GM11168 (cell line): Measurements from ENCODE around the gene KIF12.
"Not testable (repeated sequence)": the region's sequence is repeated elsewhere in the genome, so short reads cannot be mapped to it uniquely, and the experiment has no call there.

Source experiments
- in situ Hi-C: fragments of 300-500 bp; cut with MboI; formaldehyde crosslinking; loops from one replicate; pipeline ENCODE4 v1.12.0; 2022; ENCODE audit warnings: low sequenced_read_pairs; ENCODE audit not compliant: unreplicated experiment

Gene KIF12

DNA sequence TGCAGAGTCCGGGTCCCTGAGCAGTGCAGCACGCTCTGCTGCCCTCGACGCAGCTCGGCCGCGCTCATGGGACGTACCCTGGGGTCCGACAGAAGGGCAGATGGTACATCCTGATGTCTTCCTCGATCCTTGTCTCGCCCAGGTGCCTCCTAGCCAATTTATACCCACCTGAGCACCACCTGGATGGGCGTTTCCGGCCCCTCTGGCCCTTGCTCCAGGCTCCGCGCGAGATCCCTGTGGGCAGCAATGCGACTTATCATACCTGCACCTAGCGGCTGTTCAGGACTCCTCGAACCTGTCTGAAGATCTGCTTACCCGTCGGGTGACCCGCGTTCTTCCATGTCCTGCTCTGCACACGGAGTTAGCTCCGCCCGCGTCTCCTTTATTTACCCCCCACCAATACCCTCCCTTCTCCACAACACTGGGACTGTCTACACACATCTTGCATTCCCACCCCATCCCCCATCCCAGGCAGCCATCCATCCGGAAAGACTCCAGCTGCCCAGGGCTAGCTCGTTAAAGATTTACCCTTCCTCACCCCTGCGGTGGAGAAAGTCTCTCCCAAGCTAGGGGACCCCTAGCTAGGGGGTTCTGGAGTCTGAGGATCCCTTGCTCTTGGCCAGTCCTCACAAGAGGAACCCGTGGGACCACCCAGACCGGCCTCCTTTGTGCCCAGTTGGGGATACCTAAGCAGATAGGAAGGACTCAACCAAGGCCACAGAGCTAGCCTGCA lies at the start of gene KIF12:
TSS of gene KIF12 (minus strand) at position 357 of the 733 bp plus-strand sequence. CDS start at position 341, 16 bp downstream.
- in situ Hi-C loops, result no loop called here

DNA sequence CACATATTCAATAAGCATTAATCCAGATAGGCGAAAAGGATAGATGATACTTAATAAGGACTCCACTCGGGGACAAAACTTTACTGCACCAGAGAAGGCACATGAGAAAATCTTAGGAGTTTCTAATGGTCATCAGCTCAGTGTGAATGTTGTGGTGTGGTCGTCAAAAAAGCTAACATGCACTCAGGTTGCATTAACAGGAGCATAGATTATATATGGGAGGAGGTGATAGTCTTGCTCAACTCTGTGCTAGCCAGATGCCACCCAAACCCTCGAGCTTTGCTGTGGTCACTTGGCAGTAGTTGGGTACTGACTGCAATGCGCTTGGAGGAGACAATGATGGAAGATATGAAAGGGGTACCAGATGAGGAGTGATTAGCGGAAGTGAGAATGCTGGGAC lies 47.6 kb upstream of the KIF12 start:
- in situ Hi-C loops, result no loop called here

DNA sequence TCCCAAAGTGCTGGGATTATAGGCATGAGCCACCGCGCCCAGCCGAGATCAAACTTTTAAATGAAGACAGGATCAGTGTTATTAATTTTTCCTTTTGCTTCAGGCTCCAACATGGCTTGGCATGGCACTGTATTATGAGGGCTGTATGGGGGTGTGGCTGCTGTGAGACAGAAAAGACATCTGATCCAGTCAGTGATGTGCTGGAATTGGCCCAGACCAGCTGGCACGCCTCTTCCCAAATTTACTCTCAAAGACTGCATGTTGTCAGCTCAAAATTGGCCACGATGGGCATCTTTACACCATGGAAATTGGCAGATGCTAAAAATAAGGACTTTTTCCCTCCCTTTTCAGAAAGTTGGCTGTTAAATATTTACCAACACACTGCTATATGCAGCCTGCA lies 44.1 kb upstream of the KIF12 start:
- in situ Hi-C loops, result no loop called here

DNA sequence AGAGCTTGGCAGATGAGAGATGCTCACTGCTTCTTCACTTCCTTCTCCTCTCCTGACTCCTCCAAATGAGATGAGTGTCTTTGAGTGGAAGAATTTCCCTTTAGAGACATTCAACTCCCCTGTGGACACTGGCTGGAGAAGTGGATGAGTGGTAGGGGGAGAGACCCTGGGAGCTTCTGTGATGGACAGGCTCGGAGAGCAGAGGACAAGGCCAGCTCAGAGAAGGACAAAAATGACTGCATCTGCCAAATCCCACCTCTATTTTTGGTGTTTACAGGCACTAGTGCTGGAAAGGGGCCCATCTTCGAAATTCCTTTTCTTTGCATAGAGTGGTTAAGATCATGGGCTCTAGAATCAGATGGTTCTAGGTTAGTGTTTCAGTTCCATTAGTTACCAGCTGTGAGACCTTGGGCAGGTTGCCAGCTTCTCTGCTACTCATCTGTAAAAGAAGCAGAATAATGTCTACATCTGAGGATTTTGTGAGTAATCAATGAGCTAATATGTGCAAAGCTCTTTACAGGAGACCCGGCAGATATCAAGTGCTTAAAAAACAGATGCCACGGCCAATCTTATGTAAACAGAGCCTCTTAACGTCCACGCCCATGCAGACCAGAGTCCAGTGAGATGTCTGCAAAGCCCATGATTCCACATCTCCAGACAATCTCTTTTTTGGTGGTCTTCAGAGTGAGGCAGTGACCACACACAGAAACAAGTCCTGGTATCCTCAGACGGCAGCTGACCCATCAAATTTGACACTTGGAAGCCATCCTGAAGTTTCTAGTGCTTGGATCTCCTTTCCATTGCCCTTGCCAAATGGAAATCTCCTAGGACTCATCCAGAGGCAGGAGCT lies 42.7 kb upstream of the KIF12 start:
- in situ Hi-C loops, result no loop called here

- in situ Hi-C loops, result no loop called here
Measured at GRCh38 chr9:114140850-114141249, 41.8 kb upstream of the KIF12 start.

DNA sequence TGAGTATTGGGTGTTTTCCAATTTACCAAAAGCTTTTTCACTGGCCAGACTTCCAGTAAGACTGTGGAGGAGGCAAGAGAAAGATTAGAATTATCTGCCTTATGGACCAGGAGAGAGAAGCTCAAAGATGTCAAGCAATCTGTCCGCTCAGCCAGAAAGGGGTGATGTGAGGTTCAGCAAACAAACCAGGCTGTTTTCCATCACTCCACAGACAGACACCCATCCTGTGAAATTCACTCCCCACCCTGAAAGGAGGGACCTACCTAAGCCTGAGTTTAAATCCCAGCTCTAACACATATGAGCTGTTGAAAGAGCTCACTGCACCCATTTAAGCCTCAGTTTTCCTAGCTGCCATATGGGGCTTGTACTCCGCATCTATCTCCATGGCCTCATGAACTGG lies 41.3 kb upstream of the KIF12 start:
- in situ Hi-C loops, result no loop called here

GRCh38 chr9:114139071-114139470 lies 40.0 kb upstream of the KIF12 start:
- in situ Hi-C loops, result no loop called here

GRCh38 chr9:114138552-114138971 lies 39.5 kb upstream of the KIF12 start:
- in situ Hi-C loops, result no loop called here

- in situ Hi-C loops, result no loop called here
Measured at GRCh38 chr9:114137831-114138230, 38.7 kb upstream of the KIF12 start.

- in situ Hi-C loops, result no loop called here
Measured at GRCh38 chr9:114134827-114135396, 35.8 kb upstream of the KIF12 start.

DNA sequence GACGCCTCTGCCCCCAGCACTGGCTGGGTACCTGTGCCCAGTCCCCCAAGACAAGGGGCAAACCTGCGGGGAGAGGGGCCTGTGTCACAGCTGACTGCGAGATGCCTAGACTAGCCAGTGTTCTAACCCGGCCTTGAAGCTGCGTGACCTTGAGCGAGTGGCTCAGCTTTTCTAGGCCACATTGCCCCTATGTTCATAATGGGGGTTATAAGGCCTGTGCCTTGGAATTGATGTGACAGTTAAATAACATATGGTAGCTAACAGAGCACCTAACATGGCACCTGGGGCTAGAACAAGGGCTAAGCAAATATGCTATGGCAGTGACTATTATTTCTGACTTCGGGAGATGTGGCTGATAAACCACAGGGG lies 33.4 kb upstream of the KIF12 start:
- in situ Hi-C loops, result no loop called here

DNA sequence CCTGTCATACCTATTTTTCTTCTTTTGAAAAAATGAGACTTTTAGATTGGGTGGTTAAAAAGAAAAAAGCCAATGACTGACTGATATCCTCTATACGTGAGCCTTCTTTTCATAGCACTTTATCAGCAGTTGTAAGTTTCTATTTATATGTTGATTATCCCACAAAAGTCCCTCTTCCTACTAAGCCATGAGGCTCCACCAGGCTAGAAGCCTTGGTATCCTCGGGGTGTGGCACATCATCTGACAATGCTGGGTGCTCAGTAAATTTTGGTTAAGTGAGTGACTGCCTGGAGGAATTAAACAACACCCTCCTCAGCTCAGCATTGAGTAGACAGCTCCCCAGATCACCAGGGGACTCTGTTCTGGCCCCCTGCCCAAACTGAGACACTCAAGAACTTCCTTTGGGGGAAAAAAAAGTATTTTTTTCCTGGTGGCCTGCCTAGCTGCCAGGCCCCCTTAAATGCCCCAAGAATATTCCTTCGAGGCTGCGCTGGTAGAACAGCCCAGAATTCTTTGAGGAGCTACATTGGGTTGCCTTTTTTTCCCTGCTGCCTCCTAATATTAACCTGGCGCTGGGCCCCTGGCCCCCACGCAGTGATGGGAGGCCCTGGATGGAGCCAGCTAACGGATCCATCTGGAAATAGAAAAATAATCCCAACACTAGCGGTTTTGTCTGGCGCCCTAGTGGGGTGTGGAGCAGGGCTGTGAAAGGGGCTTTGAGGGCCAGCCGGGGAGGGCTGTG lies 32.9 kb upstream of the KIF12 start:
- in situ Hi-C loops, result no loop called here

- in situ Hi-C loops, result no loop called here
Measured at GRCh38 chr9:114130624-114131277, 31.7 kb upstream of the KIF12 start.

- in situ Hi-C loops, result no loop called here
Measured at GRCh38 chr9:114130141-114130540, 31.0 kb upstream of the KIF12 start.

GRCh38 chr9:114128759-114129158 lies 29.7 kb upstream of the KIF12 start:
- in situ Hi-C loops, result not testable (repeated sequence)

DNA sequence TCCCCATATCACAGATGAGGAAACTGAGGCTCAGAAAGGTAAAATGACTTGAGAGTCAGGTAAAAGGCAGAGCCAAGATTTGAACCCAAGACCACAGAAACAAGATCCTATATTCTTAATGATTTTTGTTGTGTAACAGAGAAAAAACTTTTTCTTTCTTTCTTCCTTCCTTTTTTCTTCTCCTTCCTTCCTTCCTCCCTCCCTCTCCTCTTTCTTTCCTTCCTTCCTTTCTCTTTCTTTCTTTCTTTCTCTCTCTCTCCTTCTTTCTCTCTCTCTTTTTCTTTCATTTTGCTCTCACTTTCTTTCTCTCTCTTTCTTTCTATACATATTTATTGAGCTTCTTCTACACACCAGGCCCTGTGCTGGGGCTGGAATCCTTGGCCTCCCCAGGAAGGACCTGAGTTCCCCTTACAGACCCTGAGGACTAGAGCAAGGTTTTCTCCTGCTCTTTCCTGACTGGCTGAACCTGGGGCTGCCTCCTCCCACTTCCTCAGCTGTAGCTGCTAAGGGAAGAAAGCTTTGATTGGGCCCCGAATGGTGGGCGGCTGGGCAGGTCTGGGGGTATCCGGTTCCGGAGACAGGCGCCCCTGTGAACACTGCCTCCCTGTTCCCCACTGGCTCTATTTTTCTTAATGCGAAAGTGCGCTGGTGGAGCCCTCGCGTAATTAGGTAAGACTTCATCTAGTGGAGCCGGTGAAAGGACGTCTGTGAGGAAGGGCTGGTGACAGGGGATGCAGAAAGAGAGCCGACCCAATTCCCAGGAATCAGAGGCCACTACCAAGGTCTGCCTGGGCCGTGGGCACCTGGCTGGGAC lies 27.4 kb upstream of the KIF12 start:
- in situ Hi-C loops, result no loop called here

DNA sequence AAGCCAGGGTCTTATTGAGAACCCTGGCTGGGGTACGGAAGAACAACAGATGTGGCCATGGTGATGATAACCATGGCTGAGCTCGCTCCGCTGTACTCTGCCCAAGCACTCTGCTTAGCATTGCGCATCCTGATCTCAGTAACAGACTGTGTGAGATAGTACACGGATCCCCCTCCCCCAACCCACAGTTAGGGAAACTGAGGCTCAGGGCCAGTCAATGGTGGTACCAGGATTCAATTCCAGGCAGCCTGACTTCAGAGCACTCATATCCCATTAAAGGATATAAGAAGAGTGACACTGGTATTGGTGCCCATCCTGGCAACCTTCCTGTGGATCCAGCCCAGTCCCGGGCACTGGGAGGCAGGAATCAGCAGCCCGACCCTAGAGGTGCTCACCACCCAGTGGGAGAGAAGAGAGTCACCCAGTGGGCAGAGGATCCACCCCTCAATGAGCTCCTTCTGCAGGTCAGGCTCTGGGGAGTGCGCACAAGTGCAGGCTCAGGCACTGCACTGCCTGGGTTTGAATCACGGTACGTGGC lies 26.5 kb upstream of the KIF12 start:
- in situ Hi-C loops, result no loop called here

GRCh38 chr9:114124666-114125475 lies 25.8 kb upstream of the KIF12 start:
- in situ Hi-C loops, result no loop called here
